Omental fat pad (tissue), 4 donors: ENCODE data around the gene CRHR1. TPM values are rescaled to one million over a fixed set of nuclear protein-coding genes. Genes with fewer than 3 reads are reported as not detected.

Source experiments
- ATAC-seq: fragments of 150-250 bp; one replicate; pipeline ENCODE4 v1.9.1; 2016; ENCODE audit warnings: mild to moderate bottlenecking, moderate library complexity; ENCODE audit not compliant: low FRiP score
- DNase-seq: peaks from one replicate; pipeline ENCODE4 v3.0.0-alpha.2; 2019; ENCODE audit warnings: low spot score
- total RNA-seq, 4 donors: library from RNA; depleted of rRNA; stranded (reverse); fragments of >200 nt; gene quantifications; one replicate each; pipeline ENCODE4 v1.1.0, GENCODE V29; 2016
- TF ChIP-seq, protein P1 (sequence below), 3 donors: fragments of 450-650 bp; IDR thresholded peaks; one replicate each; pipeline ENCODE4 v1.5.1; 2016 to 2017; ENCODE audit warnings: antibody characterized with exemption in 3 of 3, mild to moderate bottlenecking in 3 of 3, moderate library complexity in 2 of 3

The CRHR1 gene
- total RNA-seq, 4 donors from 2014 or later, result not detected

DNA sequence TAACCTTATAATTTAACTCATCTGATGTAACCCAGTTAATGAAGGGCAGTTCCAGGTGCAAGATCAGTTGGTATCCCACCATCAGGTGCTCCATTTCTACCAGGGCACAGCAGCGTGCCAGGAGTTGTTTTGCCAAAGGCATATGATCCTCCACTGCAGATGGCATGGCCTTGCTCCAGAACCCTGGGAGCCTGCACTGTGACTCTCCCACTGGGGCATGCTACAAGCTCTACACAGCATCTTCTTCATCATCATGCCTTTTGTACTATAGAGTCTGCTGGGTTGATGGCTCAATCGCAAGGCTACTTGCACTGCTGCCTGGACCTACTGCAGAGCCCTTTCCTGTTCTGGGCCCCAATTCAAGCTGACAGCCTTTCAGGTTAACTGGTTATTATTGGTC lies 98.9 kb downstream of the CRHR1 start:
- TF ChIP-seq, protein P1, sequence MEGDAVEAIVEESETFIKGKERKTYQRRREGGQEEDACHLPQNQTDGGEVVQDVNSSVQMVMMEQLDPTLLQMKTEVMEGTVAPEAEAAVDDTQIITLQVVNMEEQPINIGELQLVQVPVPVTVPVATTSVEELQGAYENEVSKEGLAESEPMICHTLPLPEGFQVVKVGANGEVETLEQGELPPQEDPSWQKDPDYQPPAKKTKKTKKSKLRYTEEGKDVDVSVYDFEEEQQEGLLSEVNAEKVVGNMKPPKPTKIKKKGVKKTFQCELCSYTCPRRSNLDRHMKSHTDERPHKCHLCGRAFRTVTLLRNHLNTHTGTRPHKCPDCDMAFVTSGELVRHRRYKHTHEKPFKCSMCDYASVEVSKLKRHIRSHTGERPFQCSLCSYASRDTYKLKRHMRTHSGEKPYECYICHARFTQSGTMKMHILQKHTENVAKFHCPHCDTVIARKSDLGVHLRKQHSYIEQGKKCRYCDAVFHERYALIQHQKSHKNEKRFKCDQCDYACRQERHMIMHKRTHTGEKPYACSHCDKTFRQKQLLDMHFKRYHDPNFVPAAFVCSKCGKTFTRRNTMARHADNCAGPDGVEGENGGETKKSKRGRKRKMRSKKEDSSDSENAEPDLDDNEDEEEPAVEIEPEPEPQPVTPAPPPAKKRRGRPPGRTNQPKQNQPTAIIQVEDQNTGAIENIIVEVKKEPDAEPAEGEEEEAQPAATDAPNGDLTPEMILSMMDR (IDR thresholded peaks at IDR 0.05), result no peak
- DNase-seq (no peak), ATAC-seq (no peak)

Other genes starting within 250 kb of the CRHR1 start
- not detected for gene SPPL2C, start 60.6 kb downstream of the CRHR1 start, total RNA-seq
- 10 to 100 TPM in 1 of 4 donors, 1 to 10 TPM in 3; 4.3 to 18.2 (median 6.4) TPM for gene MAPT, start 110.2 kb downstream of the CRHR1 start, total RNA-seq
- gene STH, start 214.9 kb downstream of the CRHR1 start, total RNA-seq, result not detected